GM10248 (cell line): ENCODE measurements around the gene BTBD16.

Experiments used
- CTCF ChIA-PET: fragments of 300-600 bp; sonication (Branson Sonifier 250); formaldehyde crosslinking; extraction: SDS; loops from one replicate; lab custom pipeline; 2021; ENCODE audit warnings: antibody characterized with exemption; lab: Yijun Ruan, JAX
- POLR2A ChIA-PET: fragments of 350-650 bp; sonication (Branson Sonifier 250); formaldehyde crosslinking; extraction: SDS; loops from one replicate; lab custom pipeline; 2020; ENCODE audit warnings: antibody characterized with exemption; lab: Yijun Ruan, JAX
- DNase-seq: peaks from one replicate; pipeline ENCODE4 v3.0.0; 2012; ENCODE audit errors: extremely low spot score
- CTCF ChIP-seq: IDR thresholded peaks from 2 replicates; pipeline ENCODE4 v1.5.1; 2012; ENCODE audit warnings: mild to moderate bottlenecking, low read depth; ENCODE audit errors: extremely low read depth, missing control alignments, control extremely low read depth

Gene BTBD16

GRCh38 chr10:122379041-122379440 lies 107.9 kb downstream of the BTBD16 start:
- ChIA-PET POLR2A (no interaction called here), CTCF (interaction anchor here (2.2 kb wide), 1 partner anchor 80 kb away, joined by 9 read pairs; no protein-coding TSS in a partner anchor)
- no peak for TF ChIP-seq CTCF
- no peak for DNase-seq

GRCh38 chr10:122379537-122379936 lies 108.4 kb downstream of the BTBD16 start:
- CTCF ChIA-PET = interaction anchor here (2.2 kb wide), 1 partner anchor 81 kb away, joined by 9 read pairs; no protein-coding TSS in a partner anchor
- no peak for TF ChIP-seq CTCF
- POLR2A ChIA-PET = no interaction called here
- DNase-seq = no peak

GRCh38 chr10:122380703-122381102 lies 109.6 kb downstream of the BTBD16 start:
- DNase-seq = no peak
- POLR2A ChIA-PET = no interaction called here
- no peak for TF ChIP-seq CTCF
- CTCF ChIA-PET = no interaction called here

- CTCF ChIA-PET = interaction anchor here (0.9 to 1.2 kb wide), 3 partner anchors 10 to 83 kb away, joined by 3 to 4 read pairs (median 3); no protein-coding TSS in a partner anchor
- no peak for TF ChIP-seq CTCF
- DNase-seq = no peak
- POLR2A ChIA-PET = no interaction called here
Observed at GRCh38 chr10:122381680-122382079, 110.6 kb downstream of the BTBD16 start.

GRCh38 chr10:122386514-122386913 lies 115.4 kb downstream of the BTBD16 start:
- DNase-seq = no peak
- no peak for TF ChIP-seq CTCF
- ChIA-PET POLR2A (no interaction called here), CTCF (interaction anchor here (1.5 kb wide), 1 partner anchor 12 kb away, joined by 5 read pairs; the partner anchor contains the start of gene PLEKHA1)

- DNase-seq = no peak
- CTCF ChIA-PET = interaction anchor here (0.8 to 1.5 kb wide), 4 partner anchors 10 to 88 kb away, joined by 3 to 5 read pairs (median 4); partner anchors contain the start of gene PLEKHA1
- no peak for TF ChIP-seq CTCF
- POLR2A ChIA-PET = no interaction called here
Observed at GRCh38 chr10:122387572-122387971, 116.5 kb downstream of the BTBD16 start.
